Activated T-helper 1 cell treated with Interleukin-2 at 50 U/mL for 16 hours (primary cell): ENCODE measurements around the gene TENM4.
A peak's percentile ranks its signal among the peaks of the same experiment; 100 is the strongest.

Experiments
- DNase-seq: peaks from one replicate; pipeline ENCODE4 v3.0.0-alpha.2; 2020; ENCODE audit warnings: low read depth

The TENM4 gene

DNA sequence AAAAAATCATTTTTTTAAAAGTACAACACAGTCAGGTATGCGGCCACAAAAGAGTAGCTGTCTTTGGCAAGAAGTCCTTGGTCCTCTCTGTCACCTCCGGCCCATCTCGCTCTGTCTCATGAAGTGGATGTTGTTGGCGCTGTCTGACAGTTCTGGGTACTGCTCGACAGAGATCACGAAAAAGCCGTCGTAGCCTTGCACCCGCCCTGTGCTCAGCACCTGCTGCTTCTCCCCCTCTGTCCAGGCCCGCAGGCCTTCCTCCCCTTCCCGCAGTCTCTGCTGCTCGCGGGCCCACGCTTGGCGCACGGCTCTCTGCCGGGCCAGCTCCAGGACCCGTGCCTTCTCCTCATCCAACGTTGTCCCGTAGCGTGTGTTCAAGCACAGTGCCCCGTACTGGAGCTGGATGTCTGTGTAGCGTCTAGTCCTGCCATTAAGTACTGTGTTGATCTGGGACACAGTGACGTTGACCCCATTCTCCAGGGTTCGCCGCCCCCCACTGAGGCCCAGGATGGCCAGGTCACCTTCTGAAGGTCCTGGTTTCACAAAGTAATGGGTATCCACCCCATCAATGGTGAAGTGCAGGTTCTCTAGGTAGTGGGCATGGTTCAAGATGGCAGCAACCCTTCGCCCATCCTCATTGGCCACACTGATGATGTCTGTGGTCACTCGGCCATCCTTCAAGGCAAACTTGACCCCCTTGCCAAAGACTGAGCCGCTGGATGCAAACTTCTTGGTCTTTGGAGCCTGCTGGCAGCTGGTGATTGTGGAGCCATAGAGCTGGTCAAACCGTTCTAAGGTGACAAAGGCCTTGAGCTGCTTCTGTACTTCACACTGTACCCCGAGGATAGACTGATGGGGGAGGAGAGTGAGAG, 782.6 kb downstream of the TENM4 start:
- no peak for DNase-seq

- DNase-seq = no peak
Measured at GRCh38 chr11:78657441-78657840, 783.4 kb downstream of the TENM4 start.

DNA sequence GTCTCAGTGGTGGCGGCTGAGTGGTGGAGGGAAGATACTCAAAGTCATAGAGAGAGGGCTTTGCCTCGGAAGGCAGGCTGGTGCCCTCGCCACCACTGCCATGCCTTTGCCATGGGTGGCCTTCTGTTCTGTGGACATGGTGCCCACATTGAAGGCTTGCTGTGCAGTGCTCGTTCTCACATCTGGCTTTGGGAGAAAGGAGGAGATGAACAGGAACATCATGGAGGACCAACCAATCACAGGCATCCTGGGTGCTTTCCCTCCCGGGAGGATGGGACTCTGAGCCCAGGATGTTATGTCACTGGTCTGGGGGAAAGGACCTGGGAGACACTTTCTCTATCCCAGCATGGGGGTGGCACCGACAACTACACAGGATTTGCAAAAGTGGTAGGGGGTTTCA, 783.8 kb downstream of the TENM4 start:
- DNase-seq = no peak

GRCh38 chr11:78656327-78656726, 784.5 kb downstream of the TENM4 start:
- DNase-seq = no peak

DNA sequence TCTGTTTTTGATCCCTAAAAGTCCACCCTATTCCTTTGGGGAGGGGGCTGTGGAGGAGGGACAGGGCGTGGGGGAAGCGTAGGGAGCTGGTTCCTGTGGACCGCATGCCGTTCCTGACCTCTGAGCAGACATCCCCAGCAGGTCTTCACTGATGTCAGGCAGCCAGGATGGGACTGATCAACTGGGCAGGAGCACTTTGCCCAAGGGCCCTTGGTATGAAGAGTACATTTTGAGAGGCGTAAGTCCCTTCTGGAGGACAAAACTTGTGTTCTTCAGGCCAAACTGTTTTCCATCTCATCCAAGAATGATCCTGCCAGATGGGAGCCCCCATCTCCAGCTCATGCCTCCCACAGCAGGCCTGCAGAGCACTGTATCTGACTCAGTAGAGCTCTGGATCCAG, 785.3 kb downstream of the TENM4 start:
- no peak for DNase-seq

GRCh38 chr11:78654866-78655265, 786.0 kb downstream of the TENM4 start:
- no peak for DNase-seq

DNA sequence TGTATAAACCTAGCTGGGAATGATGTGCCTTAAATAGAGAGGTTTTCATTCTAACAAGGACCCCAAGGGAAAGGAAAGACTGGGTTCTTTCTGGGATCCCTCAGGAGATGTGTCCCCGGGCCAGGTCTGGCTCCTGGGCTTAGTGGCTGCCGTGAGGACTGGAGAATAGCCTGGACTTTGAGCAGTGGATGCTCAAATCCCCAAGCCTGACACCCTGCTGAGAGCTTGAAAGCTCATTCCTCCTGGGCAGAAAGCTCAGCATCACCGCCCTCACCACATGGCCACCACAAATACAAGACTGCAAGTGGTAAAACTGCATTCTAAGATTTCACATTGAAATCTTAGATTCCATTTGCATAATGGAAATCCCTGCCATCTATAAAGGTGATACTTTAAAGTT, 786.8 kb downstream of the TENM4 start:
- DNase-seq = no peak

DNA sequence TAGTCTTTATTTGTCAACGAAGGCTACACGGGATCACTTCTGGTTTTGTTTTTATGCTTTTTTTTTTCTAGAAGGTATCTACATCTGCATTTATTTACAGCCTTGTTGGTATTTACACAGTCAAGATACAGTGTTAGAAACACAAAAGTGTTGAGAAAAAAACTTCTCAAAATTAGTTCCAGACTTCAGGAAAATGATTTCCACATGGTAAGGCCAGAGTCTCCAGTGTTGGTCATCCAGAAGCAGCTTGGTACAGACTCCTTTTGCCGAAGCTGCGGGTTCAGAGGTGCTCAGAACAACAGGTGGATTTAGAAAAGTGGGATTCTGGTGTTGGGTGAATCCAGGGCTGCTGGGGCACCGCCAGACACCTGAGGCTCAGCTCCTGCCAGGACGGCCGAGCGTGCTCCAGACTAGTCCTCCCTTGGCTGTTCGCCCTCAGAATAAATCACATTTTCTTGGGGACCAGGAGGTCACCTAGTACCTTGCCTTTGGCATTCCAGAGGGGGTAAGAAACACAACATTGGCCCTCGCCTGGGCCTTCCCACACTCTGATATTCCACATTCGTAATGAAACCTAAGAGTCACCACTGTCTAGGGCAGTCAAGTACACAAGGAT, 787.4 kb downstream of the TENM4 start:
- DNase-seq = no peak

- no peak for DNase-seq
Measured at GRCh38 chr11:78652843-78653239, 788.0 kb downstream of the TENM4 start.

DNA sequence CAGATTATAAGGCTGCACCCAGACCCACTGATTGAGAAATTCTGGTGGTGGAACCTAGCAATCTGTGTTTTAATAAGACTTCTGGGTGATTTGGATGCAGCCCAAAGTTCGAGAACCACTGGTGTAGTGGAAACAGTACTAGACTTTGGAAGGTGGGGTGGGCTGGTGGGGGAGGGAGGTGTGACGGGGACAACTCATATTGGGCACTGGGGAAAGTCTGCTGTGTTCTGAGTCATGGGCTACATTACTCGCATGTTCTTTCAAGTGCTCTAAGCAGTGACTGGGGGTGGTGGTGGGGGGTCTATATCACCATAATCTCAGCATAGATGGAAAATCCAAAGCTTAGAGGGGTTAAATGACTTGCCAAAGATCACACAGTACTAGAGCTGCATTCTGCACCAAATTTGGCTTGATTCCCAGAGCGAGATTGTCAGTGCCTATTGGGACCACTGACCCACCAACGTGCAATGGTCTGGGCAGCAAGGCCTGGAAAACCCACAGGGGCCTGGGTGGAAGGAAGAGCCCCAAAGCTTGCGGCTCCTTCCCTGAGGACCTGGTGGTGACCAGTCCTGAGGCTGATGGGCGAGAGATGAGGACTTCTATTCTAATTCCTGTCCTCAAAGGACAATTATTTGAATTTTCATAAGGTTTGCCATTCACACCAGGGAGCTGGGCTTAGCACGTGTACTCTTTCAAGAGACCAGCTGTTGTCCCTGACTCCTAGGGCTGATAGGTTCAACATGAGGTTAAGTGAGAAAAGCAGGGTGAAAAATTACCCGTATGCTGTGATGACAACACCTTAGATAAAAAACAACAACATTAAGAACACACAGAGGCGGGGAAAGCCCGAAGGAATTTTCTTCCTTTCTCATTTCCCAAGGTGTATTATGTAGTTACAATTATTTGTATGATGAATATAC, 788.6 kb downstream of the TENM4 start:
- no peak for DNase-seq

GRCh38 chr11:78651136-78651775, 789.6 kb downstream of the TENM4 start:
- DNase-seq = no peak

GRCh38 chr11:78649361-78650215, 791.2 kb downstream of the TENM4 start:
- DNase-seq = no peak

GRCh38 chr11:78647986-78648875, 792.6 kb downstream of the TENM4 start:
- DNase-seq = no peak

GRCh38 chr11:78647266-78647915, 793.4 kb downstream of the TENM4 start:
- DNase-seq = no peak

- DNase-seq = no peak
Measured at GRCh38 chr11:78646564-78647185, 794.2 kb downstream of the TENM4 start.

DNA sequence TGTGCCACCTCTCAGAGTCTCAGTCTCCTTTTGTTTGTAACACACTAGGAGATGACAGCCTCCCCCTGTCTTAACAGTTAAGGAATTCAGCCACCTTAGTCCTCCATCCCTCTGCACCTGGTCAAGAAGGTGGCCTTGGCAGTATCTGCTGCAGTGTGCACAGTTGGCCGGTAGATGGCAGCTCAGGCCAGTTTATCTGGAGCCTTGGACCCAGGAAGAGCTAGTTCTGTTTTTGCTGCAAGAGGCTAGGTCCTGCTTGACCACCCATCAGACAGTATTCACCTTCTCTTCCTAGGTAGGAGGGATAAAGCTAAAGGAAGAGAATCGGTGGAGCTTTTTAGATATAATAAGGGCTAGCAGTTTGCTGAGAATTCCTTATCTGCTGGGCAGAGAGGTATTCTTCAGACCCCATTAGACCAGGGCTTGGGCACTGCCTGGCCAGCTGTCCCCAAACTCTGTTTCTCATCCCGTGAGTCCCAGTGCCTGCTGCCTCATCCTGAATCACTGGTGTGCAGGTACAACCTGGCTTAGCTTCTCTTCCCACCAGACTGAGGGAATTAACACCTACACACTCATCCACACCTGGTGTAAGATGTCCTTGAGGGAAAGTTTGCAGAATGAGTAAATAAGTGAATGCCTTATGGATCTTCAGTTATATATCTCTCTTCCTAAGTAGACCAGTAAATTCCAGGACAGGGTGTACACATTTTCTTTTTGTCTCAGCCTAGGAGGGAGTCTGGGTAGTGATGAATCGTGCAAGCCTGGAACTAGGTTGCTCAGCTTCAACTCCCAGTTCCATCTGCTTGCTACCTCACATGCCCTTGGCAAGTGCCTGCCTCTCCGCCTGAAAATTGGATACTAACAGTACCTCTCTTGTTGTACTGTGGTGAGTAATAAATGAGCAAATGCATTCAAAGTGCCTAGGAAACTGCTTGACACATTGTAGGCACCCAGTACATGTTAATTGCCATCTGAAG, 795.3 kb downstream of the TENM4 start:
- DNase-seq = peak; percentile 7

DNA sequence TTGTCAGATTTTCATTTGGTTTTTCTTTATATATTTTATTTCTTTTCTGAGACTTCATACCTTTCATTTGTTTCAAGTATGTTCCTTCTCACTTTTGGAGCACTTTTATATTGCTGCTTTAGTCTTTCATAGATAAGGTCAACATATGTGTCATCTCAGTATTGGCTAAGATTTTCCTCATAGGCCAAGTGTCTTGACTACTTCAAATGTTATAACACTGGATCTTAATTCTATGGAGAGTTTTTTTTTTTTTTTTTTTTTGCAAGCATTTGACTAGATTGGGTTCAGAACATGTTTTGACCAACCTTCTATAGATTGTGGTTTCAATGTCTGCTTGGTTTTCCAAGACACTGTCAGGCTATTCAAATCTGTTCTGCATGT, 797.2 kb downstream of the TENM4 start:
- DNase-seq = no peak
